ENCODE data around the gene C9orf85.

DNA sequence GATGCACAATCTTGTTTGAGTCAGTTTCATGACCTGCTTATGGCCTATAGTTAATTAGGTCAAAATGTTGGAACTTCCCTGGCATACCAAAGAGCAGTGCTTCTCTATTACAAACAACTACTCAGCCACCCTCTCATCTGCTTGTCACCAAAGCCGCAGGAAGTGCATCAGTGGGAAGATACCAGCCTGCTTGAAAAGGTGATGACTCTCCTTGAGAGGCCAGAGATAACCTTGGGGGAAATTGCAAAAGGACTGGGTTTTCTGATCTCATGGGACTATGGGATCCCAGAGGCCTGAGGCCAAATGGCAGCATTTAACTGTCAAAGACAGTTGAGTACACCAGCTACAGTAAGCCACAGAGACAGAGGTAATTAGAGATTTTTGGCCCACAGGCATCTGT, 79.0 kb downstream of the C9orf85 start:
- TF ChIP-seq EP300 (IDR thresholded peaks at IDR 0.05) = no peak
- TF ChIP-seq, protein P1, sequence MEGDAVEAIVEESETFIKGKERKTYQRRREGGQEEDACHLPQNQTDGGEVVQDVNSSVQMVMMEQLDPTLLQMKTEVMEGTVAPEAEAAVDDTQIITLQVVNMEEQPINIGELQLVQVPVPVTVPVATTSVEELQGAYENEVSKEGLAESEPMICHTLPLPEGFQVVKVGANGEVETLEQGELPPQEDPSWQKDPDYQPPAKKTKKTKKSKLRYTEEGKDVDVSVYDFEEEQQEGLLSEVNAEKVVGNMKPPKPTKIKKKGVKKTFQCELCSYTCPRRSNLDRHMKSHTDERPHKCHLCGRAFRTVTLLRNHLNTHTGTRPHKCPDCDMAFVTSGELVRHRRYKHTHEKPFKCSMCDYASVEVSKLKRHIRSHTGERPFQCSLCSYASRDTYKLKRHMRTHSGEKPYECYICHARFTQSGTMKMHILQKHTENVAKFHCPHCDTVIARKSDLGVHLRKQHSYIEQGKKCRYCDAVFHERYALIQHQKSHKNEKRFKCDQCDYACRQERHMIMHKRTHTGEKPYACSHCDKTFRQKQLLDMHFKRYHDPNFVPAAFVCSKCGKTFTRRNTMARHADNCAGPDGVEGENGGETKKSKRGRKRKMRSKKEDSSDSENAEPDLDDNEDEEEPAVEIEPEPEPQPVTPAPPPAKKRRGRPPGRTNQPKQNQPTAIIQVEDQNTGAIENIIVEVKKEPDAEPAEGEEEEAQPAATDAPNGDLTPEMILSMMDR (IDR thresholded peaks at IDR 0.05) = no peak
- TF ChIP-seq POLR2AphosphoS5 (IDR thresholded peaks at IDR 0.05) = no peak
- TF ChIP-seq POLR2A (IDR thresholded peaks at IDR 0.05) = no peak
